Transverse colon (tissue), 3 donors: ENCODE measurements around the gene RELA.

Experiments used
- EP300 ChIP-seq: sonication (generic); formaldehyde crosslinking; IDR thresholded peaks from one replicate; pipeline ENCODE4 v1.6.1; 2017; ENCODE audit warnings: antibody characterized with exemption, low read depth
- TF ChIP-seq, protein P1 (sequence below), 5 experiments: fragments of 200-600 bp in 3 of 5; fragments of 450-650 bp in 2 of 5; sonication (generic) in 3 of 5; IDR thresholded peaks; 1 replicate in 2 of 5; 2 replicates in 3 of 5; pipeline ENCODE4 v1.5.1; 2016 to 2017; ENCODE audit warnings: antibody characterized with exemption in 5 of 5, inconsistent platforms in 3 of 5, mild to moderate bottlenecking in 2 of 5, moderate library complexity in 1 of 5

DNA sequence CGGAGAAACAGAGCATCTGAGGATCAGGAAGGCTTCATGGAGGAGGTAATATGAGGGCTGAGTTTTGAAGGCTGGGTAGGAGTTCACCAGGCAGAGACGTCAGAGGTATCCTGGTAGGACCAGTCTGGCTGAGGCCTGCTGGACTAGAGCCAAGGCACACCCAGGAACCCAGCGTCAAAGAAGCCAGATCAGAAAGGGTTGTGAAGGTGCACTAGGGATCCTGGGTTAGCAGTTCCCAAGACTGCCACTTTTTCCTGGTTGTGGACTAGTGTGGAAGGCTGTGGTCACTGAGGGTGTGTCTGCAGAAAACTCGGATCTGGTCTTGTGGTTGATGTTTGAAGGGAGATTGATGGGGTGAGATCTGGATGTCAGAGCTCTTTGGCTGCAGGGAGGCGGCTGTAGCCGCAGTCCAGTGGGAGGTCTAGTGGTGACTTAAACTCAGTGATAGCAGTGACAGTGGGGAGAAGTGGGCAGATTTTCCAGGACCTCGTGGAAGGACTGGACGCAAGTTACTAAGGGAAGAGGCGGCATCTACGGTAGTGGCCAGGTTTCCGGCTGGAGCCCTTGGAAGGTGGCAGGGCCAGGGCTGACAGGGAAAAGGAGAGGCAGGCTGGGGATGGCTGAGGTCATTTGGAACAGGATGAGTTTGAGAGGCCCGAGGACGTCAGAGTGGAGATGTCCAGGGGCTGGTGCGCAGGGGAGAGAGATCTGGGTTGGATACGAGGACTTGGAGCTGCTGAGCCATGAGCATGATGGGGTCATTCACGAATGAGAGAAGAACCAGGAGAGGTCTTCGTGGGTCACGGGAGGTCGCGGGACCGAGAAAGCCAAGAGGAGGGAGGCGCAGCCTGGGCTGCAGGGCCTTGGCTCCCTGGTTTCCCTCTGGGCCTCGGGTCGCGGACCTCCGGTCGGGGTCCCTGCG lies 10.9 kb downstream of the RELA start:
- TF ChIP-seq EP300 = no peak
- TF ChIP-seq, protein P1, sequence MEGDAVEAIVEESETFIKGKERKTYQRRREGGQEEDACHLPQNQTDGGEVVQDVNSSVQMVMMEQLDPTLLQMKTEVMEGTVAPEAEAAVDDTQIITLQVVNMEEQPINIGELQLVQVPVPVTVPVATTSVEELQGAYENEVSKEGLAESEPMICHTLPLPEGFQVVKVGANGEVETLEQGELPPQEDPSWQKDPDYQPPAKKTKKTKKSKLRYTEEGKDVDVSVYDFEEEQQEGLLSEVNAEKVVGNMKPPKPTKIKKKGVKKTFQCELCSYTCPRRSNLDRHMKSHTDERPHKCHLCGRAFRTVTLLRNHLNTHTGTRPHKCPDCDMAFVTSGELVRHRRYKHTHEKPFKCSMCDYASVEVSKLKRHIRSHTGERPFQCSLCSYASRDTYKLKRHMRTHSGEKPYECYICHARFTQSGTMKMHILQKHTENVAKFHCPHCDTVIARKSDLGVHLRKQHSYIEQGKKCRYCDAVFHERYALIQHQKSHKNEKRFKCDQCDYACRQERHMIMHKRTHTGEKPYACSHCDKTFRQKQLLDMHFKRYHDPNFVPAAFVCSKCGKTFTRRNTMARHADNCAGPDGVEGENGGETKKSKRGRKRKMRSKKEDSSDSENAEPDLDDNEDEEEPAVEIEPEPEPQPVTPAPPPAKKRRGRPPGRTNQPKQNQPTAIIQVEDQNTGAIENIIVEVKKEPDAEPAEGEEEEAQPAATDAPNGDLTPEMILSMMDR (IDR thresholded peaks at IDR 0.05) = no peak
